ENCODE data around the gene HADHA.
A peak's percentile ranks its signal among the peaks of the same experiment; 100 is the strongest.

The HADHA gene

GRCh38 chr2:26185304-26185928, 59.0 kb downstream of the HADHA start:
- peak overlapping the region; percentile 64 for H3K4me3 ChIP-seq (ENCODE audit: low read depth, low read length, poor library complexity, severe bottlenecking)
- no peaks in the 10 kb centered on the region for H4K20me1 ChIP-seq (ENCODE audit: insufficient read depth, low read length)
- H3K9me3 ChIP-seq (ENCODE audit: low read length) = no peaks in the 10 kb centered on the region
- no peaks in the 10 kb centered on the region for H3K9me2 ChIP-seq (ENCODE audit: low read depth, low read length)
- no peak overlapping the region for H2AFZ ChIP-seq (ENCODE audit: low read length)
- H3K4me2 ChIP-seq (ENCODE audit: low read length) = peak overlapping the region; percentile 69
- 0 out of 2 replicates have a peak, but pooled peaks cover 7% of the 10 kb centered on the region for H3K27me3 ChIP-seq (ENCODE audit: insufficient read depth, low read length)
- H3K36me3 ChIP-seq (ENCODE audit: insufficient read depth, low read length) = peaks cover 1% of the 10 kb centered on the region
- H3K9ac ChIP-seq (ENCODE audit: low read length) = peak overlapping the region; percentile 57
- TF ChIP-seq EZH2 (IDR thresholded peaks at IDR 0.05; ENCODE audit: borderline replicate concordance, low read length) = no peak
- TF ChIP-seq, protein P1, sequence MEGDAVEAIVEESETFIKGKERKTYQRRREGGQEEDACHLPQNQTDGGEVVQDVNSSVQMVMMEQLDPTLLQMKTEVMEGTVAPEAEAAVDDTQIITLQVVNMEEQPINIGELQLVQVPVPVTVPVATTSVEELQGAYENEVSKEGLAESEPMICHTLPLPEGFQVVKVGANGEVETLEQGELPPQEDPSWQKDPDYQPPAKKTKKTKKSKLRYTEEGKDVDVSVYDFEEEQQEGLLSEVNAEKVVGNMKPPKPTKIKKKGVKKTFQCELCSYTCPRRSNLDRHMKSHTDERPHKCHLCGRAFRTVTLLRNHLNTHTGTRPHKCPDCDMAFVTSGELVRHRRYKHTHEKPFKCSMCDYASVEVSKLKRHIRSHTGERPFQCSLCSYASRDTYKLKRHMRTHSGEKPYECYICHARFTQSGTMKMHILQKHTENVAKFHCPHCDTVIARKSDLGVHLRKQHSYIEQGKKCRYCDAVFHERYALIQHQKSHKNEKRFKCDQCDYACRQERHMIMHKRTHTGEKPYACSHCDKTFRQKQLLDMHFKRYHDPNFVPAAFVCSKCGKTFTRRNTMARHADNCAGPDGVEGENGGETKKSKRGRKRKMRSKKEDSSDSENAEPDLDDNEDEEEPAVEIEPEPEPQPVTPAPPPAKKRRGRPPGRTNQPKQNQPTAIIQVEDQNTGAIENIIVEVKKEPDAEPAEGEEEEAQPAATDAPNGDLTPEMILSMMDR (IDR thresholded peaks at IDR 0.05; ENCODE audit: low read length) = no peak
- H3K4me1 ChIP-seq (ENCODE audit: insufficient read depth, low read length, severe bottlenecking) = peaks cover 12% of the 10 kb centered on the region
- no peak overlapping the region for H3K27ac ChIP-seq (ENCODE audit: low read depth, low read length, poor library complexity, severe bottlenecking)
- H3F3A ChIP-seq (ENCODE audit: insufficient read depth, low read length) = no peaks in the 10 kb centered on the region
- no peaks in the 10 kb centered on the region for H3K79me2 ChIP-seq (ENCODE audit: insufficient read depth, low read length)

DNA sequence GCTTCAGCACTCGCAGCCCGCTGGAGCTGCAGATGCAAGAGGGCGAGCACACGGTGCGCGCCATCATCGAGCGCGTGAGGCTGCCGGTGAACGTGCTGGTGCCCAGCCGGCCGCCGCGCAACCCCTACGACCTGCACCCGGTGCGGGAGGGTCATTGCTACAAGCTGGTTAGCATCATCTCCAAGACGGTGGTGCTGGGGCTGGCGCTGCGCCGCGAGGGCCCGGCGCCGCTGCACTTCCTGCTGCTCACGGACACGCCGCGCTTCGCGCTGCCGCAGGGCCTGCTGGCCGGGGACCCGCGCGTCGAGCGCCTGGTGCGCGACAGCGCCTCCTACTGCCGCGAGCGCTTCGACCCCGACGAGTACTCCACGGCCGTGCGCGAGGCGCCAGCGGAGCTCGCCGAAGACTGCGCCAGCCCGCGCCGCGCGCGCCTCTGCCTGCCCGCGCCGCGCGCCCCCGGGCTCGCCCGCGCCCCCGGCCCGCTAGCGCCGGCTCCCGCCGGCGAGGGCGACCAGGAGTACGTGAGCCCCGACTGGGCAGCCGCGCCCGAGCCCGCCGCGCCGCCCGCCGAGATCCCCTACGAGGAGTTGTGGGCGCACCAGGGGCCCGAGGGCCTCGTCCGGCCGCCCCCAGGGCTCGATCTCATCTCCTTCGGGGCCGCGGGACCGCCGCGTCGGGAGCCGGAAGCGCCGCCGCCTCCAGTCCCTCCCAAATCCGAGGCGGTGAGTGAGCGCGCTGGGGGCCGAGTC, 59.7 kb downstream of the HADHA start:
- no peaks in the 10 kb centered on the region for H3K36me3 ChIP-seq (ENCODE audit: insufficient read depth, low read length)
- H3K9ac ChIP-seq (ENCODE audit: low read length) = peak overlapping the region; percentile 57
- peak overlapping the region; percentile 64 for H3K4me3 ChIP-seq (ENCODE audit: low read depth, low read length, poor library complexity, severe bottlenecking)
- H3K4me1 ChIP-seq (ENCODE audit: insufficient read depth, low read length, severe bottlenecking) = peaks cover 12% of the 10 kb centered on the region
- H3K27ac ChIP-seq (ENCODE audit: low read depth, low read length, poor library complexity, severe bottlenecking) = no peak overlapping the region
- no peaks in the 10 kb centered on the region for H3K9me3 ChIP-seq (ENCODE audit: low read length)
- no peak for TF ChIP-seq EZH2 (IDR thresholded peaks at IDR 0.05; ENCODE audit: borderline replicate concordance, low read length)
- TF ChIP-seq, protein P1 (IDR thresholded peaks at IDR 0.05; ENCODE audit: low read length) = peak; percentile 49
- no peaks in the 10 kb centered on the region for H3F3A ChIP-seq (ENCODE audit: insufficient read depth, low read length)
- no peaks in the 10 kb centered on the region for H3K9me2 ChIP-seq (ENCODE audit: low read depth, low read length)
- peak overlapping the region; percentile 69 for H3K4me2 ChIP-seq (ENCODE audit: low read length)
- no peaks in the 10 kb centered on the region for H4K20me1 ChIP-seq (ENCODE audit: insufficient read depth, low read length)
- H2AFZ ChIP-seq (ENCODE audit: low read length) = no peak overlapping the region
- no peaks in the 10 kb centered on the region for H3K79me2 ChIP-seq (ENCODE audit: insufficient read depth, low read length)
- 0 out of 2 replicates have a peak, but pooled peaks cover 7% of the 10 kb centered on the region for H3K27me3 ChIP-seq (ENCODE audit: insufficient read depth, low read length)

GRCh38 chr2:26184121-26184520, 60.3 kb downstream of the HADHA start:
- no peak for TF ChIP-seq EZH2 (IDR thresholded peaks at IDR 0.05; ENCODE audit: borderline replicate concordance, low read length)
- TF ChIP-seq, protein P1 (IDR thresholded peaks at IDR 0.05; ENCODE audit: low read length) = no peak
- H3K4me3 ChIP-seq (ENCODE audit: low read depth, low read length, poor library complexity, severe bottlenecking) = peak overlapping the region; percentile 49
- no peak overlapping the region for H2AFZ ChIP-seq (ENCODE audit: low read length)
- no peak overlapping the region for H3K27ac ChIP-seq (ENCODE audit: low read depth, low read length, poor library complexity, severe bottlenecking)
- H3F3A ChIP-seq (ENCODE audit: insufficient read depth, low read length) = no peaks in the 10 kb centered on the region
- no peak overlapping the region for H3K9ac ChIP-seq (ENCODE audit: low read length)
- H3K36me3 ChIP-seq (ENCODE audit: insufficient read depth, low read length) = no peaks in the 10 kb centered on the region
- no peaks in the 10 kb centered on the region for H3K9me3 ChIP-seq (ENCODE audit: low read length)
- peaks cover 16% of the 10 kb centered on the region for H3K4me1 ChIP-seq (ENCODE audit: insufficient read depth, low read length, severe bottlenecking)
- peak overlapping the region; percentile 65 for H3K4me2 ChIP-seq (ENCODE audit: low read length)
- no peaks in the 10 kb centered on the region for H3K79me2 ChIP-seq (ENCODE audit: insufficient read depth, low read length)
- H4K20me1 ChIP-seq (ENCODE audit: insufficient read depth, low read length) = no peaks in the 10 kb centered on the region
- H3K27me3 ChIP-seq (ENCODE audit: insufficient read depth, low read length) = 0 out of 2 replicates have a peak, but pooled peaks cover 7% of the 10 kb centered on the region
- H3K9me2 ChIP-seq (ENCODE audit: low read depth, low read length) = no peaks in the 10 kb centered on the region
